HG02938 (cell line): ENCODE measurements around the gene ADAMTS15.
A peak's percentile ranks its signal among the peaks of the same experiment; 100 is the strongest.
"Not testable (repeated sequence)": the region's sequence is repeated elsewhere in the genome, so short reads cannot be mapped to it uniquely, and the experiment has no call there.

Experiments
- ATAC-seq: cut with Tn5 transposase; IDR thresholded peaks from one replicate; pipeline ENCODE4 v1.9.1; 2021; ENCODE audit warnings: mild to moderate bottlenecking, moderate library complexity; ENCODE audit not compliant: unreplicated experiment

ADAMTS15 gene

GRCh38 chr11:130434521-130435223, 13.8 kb upstream of the ADAMTS15 start:
- ATAC-seq: peak; percentile 92

GRCh38 chr11:130435671-130436070, 12.8 kb upstream of the ADAMTS15 start:
- ATAC-seq: no peak

- ATAC-seq: no peak
These were observed 12.3 kb upstream of the ADAMTS15 start for GRCh38 chr11:130436171-130436570.

DNA sequence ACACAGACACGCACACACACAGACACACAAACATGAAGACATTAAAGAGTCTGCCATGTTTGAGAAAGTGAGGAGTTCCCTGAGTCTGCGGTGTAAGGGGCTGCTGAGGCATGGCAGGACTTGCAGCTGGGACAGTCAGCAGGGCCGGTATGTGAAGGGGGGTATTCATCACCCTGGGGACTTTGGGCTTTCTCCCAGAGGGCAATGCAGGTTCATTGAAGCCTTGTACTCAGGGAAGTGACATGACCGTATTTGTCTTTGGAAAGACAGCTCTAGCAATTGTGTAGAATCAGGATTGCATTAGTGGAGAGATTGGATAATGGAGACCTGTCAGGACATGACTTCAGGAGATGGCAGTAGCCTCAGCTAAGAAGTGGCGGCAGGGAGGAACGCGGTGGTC, 10.6 kb upstream of the ADAMTS15 start:
- no peak for ATAC-seq

DNA sequence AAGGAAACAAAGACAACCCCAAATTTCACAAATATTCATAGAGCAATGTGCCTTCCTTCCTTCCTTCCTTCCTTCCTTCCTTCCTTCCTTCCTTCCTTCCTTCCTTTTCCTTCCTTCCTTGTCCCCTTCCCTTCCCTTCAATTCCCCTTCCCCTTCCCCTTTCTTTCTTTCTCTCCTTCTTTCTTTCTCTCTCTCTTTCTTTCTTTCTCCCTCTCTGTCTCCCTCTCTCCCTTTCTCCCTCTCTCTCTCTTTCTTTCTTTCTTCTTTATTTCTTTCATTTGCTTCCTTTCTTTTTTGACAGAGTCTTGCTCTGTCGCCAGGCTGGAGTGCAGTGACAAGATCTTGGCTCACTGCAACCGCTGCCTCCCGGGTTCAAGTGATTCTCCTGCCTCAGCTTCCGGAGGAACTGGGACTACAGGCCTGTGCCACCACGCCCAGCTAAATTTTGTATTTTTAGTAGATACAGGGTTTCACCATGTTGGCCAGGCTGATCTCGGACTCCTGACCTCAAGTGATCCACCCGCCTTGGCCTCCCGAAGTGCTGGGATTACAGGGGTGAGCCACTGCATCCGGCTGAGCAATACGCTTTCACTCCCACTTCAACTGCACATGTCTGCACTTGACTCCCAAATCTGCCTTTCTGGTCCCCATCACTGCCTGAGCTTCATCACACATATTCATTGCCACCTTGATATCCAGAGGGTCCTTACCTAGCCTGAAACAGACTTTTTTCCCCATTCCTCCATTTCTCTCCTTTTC, 9.9 kb upstream of the ADAMTS15 start:
- ATAC-seq: not testable (repeated sequence)

DNA sequence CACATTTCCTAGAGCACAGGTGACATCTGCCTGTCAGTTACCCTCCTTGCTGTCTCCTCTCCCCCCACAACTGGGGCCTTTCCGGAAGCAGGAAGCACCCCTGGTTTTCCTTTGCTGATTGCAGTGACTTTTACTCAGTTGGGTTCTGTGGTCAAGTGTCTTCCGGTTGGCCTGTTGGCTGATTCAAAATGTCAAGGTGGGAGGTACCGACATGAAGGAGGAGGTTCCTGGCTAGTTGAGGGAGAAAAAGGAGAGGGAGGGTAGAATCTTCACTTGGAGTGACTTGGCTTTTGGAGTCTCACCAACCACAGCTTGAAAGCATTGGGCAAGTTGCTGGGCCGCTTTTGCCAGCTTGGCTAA, 9.3 kb upstream of the ADAMTS15 start:
- ATAC-seq: no peak

DNA sequence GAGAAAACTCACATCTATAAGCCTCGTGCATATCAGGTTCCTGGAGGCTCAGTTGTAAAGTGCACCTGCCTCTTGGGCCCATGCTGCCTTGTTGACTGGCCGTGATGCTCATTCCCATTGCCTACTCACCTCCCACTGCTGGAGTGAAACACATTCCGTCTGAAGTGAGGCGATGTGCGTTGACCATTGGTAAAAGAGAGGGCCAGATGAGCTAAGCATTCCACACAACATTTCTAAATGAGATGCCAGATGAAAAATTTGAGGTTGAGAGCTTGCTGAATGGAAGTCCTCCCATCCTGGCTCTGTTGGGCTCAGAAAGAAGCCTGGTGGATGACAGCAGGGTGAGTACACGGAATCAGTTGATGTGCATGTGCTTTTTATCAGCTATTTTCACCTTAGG, 8.6 kb upstream of the ADAMTS15 start:
- no peak for ATAC-seq

DNA sequence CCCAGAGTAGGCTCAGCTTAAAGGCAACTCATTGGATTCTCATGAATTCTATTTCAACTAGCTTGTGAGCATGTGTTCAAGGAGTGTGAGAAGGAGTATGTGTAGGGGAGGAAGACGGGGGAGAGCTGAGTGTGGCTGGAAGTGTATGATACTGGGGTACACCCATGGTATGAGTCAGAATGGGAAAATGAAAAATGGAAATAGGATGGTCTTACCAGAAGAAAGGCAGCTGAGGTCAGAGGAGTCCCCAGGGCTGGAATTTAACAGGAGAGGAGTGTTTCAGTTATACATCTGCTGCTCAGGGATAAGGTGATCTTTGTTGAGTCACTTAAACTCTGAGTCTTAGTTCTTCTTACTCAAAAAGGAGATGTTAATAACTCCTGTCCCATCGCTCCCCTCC, 6.7 kb upstream of the ADAMTS15 start:
- ATAC-seq: no peak

GRCh38 chr11:130442737-130443136, 5.7 kb upstream of the ADAMTS15 start:
- no peak for ATAC-seq

GRCh38 chr11:130445788-130446187, 2.7 kb upstream of the ADAMTS15 start:
- no peak for ATAC-seq

DNA sequence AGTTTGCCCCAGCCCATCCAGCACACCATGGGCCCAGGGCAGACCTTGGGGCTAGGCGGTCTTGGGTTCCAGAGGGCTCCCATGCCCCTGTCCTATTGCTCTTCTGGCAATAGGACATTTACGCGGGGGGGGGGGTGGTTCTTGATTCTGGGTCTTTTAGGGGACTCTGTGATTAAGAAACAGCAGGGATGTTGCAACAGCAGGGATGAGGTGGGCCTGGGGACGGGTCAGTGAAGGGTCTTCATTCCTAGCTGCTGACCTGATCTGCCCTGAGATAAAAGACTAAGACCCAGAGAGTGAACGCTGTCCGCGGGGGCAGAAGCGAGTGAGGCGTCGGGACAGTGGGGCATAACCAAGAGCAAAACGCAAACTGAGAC, 418 bp upstream of the ADAMTS15 start:
- ATAC-seq: no peak

- ATAC-seq: no peak
These were observed 1.0 kb downstream of the ADAMTS15 start for GRCh38 chr11:130449310-130449990.

DNA sequence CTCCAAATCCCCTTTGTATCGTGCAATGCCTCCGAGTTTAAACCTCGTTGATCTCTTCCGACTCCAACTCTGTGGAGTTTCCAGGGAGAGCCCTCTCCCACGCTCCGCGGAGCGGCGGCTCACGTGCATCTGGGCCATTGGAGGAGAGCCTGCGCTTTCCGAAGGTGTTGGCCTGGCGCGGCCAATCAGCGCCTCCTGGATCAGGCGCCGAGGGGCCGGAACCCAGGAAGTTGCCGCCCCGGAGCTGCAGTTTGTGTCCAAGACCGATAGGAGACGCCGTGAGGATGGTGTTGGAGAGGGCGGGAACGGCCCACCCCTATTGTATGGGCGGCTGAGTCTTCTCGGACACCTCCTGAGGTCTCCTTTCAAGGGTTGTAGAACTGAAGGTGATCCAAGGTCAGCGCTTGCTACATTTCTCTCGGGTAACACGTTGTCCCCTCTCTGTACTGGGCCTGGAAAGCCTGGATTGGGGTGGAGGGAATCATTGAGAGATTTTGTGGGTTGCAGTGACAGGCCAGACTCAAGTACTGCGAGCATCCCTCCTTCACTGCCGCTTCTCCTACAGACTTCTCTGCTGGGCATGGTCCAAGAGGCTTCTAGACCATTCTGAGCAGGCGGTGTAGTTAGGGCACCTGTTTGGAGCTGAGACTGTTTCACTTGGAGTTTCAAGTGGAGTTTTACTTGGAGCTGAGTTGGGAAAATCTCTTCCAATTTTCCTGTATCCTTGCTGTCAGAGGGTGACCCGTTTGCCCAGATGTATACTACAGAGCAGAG, 1.7 kb downstream of the ADAMTS15 start:
- ATAC-seq: no peak

- ATAC-seq: no peak
These were observed 3.0 kb downstream of the ADAMTS15 start for GRCh38 chr11:130451231-130452019.

DNA sequence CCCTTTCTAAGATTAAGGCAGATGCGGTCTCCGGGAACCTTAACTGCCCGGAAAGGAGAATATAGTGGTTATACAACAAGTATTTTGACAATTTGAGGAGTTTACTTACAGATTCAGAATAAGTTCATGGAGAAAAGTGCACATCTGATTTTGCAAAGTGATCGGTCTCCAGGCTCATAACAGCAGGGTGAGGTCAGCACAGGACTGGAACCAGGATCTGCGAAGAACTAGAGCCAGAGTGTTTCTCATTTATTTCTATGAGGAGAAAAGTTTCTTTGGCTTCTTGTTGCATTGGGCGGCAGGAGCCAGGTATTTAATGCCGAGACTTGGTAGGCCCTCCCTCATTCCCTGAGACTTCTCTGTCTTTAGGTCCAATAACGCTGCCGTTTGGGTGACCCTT, 3.7 kb downstream of the ADAMTS15 start:
- no peak for ATAC-seq

DNA sequence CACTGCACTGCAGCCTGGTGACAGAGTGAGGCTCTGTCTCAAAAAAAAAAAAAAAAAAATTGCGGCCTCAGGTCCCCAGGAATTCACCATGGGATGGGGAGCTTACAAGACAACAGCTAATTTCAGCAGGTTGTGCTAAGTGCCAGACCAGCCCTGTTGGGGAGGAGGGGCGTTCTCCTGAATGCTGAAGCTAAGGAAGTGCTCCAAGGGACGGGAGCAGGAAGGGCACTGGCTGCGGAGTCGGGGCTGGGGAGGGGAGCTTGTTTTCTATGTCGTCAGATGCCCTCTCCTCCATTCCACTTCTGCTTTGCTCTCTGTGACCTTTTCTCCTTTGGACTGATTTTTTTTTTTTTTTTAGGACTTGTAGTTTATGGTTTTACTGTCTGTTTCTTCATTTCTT, 4.5 kb downstream of the ADAMTS15 start:
- ATAC-seq: no peak

DNA sequence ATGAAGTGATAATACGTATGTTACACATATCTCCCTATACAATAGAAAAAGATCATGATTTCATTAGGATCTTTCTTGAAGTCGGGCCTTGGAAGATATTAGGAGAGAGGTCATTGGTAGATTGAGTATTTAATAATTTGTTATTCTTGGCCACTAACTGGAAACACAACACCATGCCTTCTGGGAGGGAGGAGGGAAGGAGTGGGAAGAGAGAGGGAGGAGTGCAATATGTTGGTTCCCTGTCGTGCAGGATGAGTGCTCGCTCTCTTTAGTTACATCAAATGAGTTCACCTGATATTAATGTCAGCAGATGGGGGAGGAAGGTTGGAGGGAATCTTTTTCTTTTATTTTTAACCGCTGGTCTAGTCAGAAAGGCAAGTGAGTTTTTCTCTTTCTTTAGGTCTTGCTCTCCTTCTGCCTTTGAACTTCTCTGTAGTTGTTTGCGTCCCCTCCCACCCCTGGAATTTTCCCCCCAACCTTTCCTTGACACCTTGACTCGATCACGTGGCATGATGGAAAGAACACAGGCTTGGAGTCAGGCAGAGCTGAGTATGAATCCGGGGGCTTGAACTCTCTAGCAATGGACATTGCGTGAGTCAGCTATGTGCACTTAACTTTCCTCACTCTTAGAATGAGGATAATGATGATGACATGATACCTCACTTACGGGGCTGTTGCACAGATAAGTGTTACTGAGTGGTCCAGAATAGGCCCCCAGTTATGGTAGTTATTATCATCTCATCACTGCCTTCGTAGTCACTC, 6.2 kb downstream of the ADAMTS15 start:
- no peak for ATAC-seq

DNA sequence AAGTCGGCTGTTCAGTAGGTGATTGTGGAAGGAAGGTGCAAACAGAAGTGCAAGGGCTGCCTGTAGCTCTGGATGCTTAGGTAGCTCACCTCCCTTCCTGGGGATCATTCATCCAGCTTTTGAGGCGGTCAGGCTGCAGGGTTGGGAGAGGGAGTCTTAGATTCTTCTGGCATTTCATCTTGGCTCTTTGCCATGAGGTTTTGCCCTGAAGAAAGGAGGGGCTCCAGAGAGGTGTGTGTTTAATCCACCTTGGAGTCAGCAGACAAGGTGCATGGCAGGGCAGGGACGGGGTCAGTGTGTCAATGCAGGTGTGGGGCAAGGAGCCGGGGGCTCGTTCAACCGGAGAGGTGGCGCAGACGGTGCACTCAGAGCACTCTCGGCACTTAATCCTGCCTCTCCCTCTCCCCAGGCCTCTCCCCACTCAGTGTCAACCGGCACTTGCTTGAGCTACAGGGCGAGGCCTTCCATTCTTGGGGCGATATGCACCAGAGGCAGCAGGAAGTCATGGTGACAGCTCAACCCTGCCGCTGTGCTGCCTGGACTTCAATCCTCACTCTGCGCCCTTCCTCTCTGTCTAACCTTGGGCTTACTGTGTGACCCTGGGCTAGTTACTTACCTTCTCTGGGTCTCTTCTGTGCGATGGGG, 7.2 kb downstream of the ADAMTS15 start:
- no peak for ATAC-seq

GRCh38 chr11:130456286-130456685, 7.8 kb downstream of the ADAMTS15 start:
- ATAC-seq: no peak
